Naive thymus-derived CD4-positive, alpha-beta T cell (primary cell): ENCODE results near the gene GASK1A. TPM values are rescaled to one million over a fixed set of nuclear protein-coding genes. Genes with fewer than 3 reads are reported as not detected.

ENCODE experiments used
- ATAC-seq: fragments of 150-1000 bp; cut with Tn5 transposase; 2 replicates; pipeline ENCODE4 v1.10.0; 2021; ENCODE audit warnings: mild to moderate bottlenecking, moderate library complexity
- CTCF ChIA-PET: fragments of 350-600 bp; sonication (Branson Sonifier 250); formaldehyde crosslinking; loops from one replicate; lab custom pipeline; 2021; ENCODE audit warnings: antibody characterized with exemption; lab: Charles Lee
- POLR2A ChIA-PET: fragments of 350-600 bp; sonication (Branson Sonifier 250); formaldehyde crosslinking; loops from one replicate; lab custom pipeline; 2021; ENCODE audit warnings: antibody characterized with exemption, inconsistent platforms; lab: Charles Lee
- DNase-seq, 9 donors: peaks; one replicate each; pipeline versions ENCODE4 v3.0.0 to v3.0.0-alpha.2; 2020 to 2022; ENCODE audit warnings: mixed read lengths in 1 of 9
- H3K27ac ChIP-seq: one replicate; pipeline ENCODE4 v1.7.0; 2013; ENCODE audit warnings: mild to moderate bottlenecking, low read depth, low read length, moderate library complexity
- H3K27me3 ChIP-seq, 2 donors: one replicate each; pipeline ENCODE4 v1.7.0; 2013; ENCODE audit warnings: low read length in 2 of 2, mild to moderate bottlenecking in 2 of 2, moderate library complexity in 2 of 2; ENCODE audit not compliant: control insufficient read depth in 2 of 2, insufficient read depth in 2 of 2
- H3K36me3 ChIP-seq, 3 experiments: 1 replicate in 2 of 3; 2 replicates in 1 of 3; pipeline ENCODE4 v1.7.0; 2013; ENCODE audit warnings: low read length in 3 of 3, mild to moderate bottlenecking in 3 of 3, moderate library complexity in 1 of 3; ENCODE audit not compliant: insufficient read depth in 3 of 3, control insufficient read depth in 2 of 3
- H3K4me1 ChIP-seq, 2 donors: one replicate each; pipeline ENCODE4 v1.7.0; 2013; ENCODE audit warnings: low read length in 2 of 2, mild to moderate bottlenecking in 2 of 2, moderate library complexity in 1 of 2; ENCODE audit not compliant: control insufficient read depth in 2 of 2, insufficient read depth in 2 of 2
- H3K4me3 ChIP-seq: 2 replicates; pipeline ENCODE4 v1.7.0; 2013; ENCODE audit warnings: mild to moderate bottlenecking, low read length
- H3K9me3 ChIP-seq, 3 experiments: 1 replicate in 2 of 3; 2 replicates in 1 of 3; pipeline ENCODE4 v1.7.0; 2013; ENCODE audit warnings: low read length in 3 of 3; ENCODE audit not compliant: control insufficient read depth in 2 of 3
- H3K27ac Mint-ChIP-seq, 9 donors: one replicate each; pipeline ENCODE4 v1.8.0; 2020 to 2022; ENCODE audit warnings: mixed read lengths in 9 of 9, mild to moderate bottlenecking in 8 of 9, moderate library complexity in 5 of 9, inconsistent platforms in 2 of 9
- H3K27me3 Mint-ChIP-seq, 5 donors: one replicate each; pipeline ENCODE4 v1.8.0; 2021 to 2022; ENCODE audit warnings: mixed read lengths in 5 of 5, mild to moderate bottlenecking in 1 of 5
- H3K36me3 Mint-ChIP-seq, 5 donors: one replicate each; pipeline ENCODE4 v1.8.0; 2020 to 2022; ENCODE audit warnings: mixed read lengths in 5 of 5, mild to moderate bottlenecking in 3 of 5, inconsistent platforms in 1 of 5
- H3K4me1 Mint-ChIP-seq, 7 donors: one replicate each; pipeline ENCODE4 v1.8.0; 2020 to 2022; ENCODE audit warnings: mixed read lengths in 7 of 7, mild to moderate bottlenecking in 3 of 7, inconsistent platforms in 1 of 7
- H3K4me3 Mint-ChIP-seq, 10 donors: one replicate each; pipeline ENCODE4 v1.8.0; 2020 to 2022; ENCODE audit warnings: mild to moderate bottlenecking in 10 of 10, mixed read lengths in 10 of 10, moderate library complexity in 6 of 10, inconsistent platforms in 2 of 10
- H3K9me3 Mint-ChIP-seq, 11 donors: one replicate each; pipeline ENCODE4 v1.8.0; 2020 to 2022; ENCODE audit warnings: mixed read lengths in 11 of 11, mild to moderate bottlenecking in 4 of 11, inconsistent platforms in 1 of 11, moderate library complexity in 1 of 11
- intact Hi-C, 2 donors: fragments of 100-400 bp; cut with micrococcal nuclease; formaldehyde crosslinking; loops; one replicate each; pipeline ENCODE4 v1.15.1; 2023
- polyA plus RNA-seq, 2 donors: library from polyadenylated mRNA; unstranded; fragments of 300-500 nt; fragmentation: Illumina TruSeq; gene quantifications; one replicate each; pipeline ENCODE4 v1.2.3, GENCODE V29; 2021
- total RNA-seq, 6 experiments: library from RNA in 5 of 6; stranded (reverse) in 5 of 6; gene quantifications; 1 replicate in 5 of 6; 2 replicates in 1 of 6; pipeline ENCODE4 v1.2.3 and lab custom pipeline; 2021 to 2026

The GASK1A gene
- total and polyA plus RNA-seq, 7 experiments from 2014 or later, result 0.20 to 0.24 (median 0.21) TPM; not detected in 4

- Mint-ChIP-seq H3K27me3 (no peaks in the 10 kb centered on the region), H3K27ac (no peak overlapping the region), H3K4me3 (no peak overlapping the region), H3K9me3 (peaks cover 0 to 20% (median 8%) of the 10 kb centered on the region in 11 donors), H3K4me1 (peaks cover 0 to 9% (median 0%) of the 10 kb centered on the region in 7 donors), H3K36me3 (peaks cover 24 to 76% (median 62%) of the 10 kb centered on the region in 5 donors)
- H3K36me3 ChIP-seq, result peaks cover 0 to 30% (median 6%) of the 10 kb centered on the region in 3 experiments
- H3K4me3 ChIP-seq, result no peak overlapping the region
- no peak overlapping the region for H3K27ac ChIP-seq
- no peaks in the 10 kb centered on the region for H3K4me1 ChIP-seq
- CTCF ChIA-PET, result no interaction called here
- peaks cover 0 to 12% (median 4%) of the 10 kb centered on the region in 3 experiments for H3K9me3 ChIP-seq
- DNase-seq, result no peak
- no peak for ATAC-seq
- H3K27me3 ChIP-seq, result no peaks in the 10 kb centered on the region
- intact Hi-C loops, result no loop called here
- POLR2A ChIA-PET, result no interaction called here
Measured at GRCh38 chr3:43079536-43080332, 100.6 kb downstream of the GASK1A start.

DNA sequence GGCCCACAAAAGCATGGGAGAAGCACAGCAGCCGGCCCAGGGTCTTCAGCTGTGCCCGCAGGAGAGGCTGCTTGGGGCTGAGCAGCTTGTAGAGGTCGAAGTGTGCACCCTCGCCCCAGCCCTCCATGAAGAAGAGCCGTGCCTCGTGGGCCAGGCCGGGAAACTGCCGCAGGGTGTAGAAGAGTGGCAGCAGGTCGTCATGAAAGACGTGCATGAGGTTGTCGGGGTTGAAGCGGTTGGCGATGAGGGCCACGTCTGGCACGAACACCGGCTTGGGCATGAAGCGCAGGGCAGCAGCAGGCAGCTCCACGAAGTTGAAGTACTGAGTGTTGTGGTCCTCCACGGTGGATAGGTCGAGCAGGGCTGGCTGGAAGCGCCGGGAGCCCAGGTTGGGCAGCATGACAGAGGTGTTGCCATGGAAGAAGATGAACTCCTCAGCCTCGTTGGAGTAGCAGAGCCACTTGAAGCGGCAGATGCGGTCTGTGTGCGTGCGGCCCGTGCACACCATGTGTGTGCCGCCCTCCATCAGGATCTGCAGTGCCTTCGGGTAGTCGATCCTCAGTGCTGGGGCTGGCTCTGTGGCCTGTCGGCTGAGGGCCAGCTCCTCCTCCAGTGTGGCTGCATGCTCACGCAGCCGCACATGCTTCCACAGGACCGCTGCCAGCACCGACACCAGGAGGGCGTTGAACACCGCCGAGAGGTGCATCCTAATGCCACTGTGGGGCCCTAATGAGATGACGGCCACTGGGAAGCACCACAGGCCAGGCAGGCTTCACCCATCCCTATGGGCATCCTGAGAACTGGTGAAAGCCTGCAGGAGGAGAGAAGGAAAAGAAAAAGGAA is 101.8 kb downstream of the GASK1A start:
- Histone ChIP-seq H3K36me3 (peaks cover 0 to 30% (median 6%) of the 10 kb centered on the region in 3 experiments), H3K27ac (no peak overlapping the region), H3K4me3 (no peak overlapping the region), H3K4me1 (no peaks in the 10 kb centered on the region), H3K9me3 (peaks cover 0 to 12% (median 4%) of the 10 kb centered on the region in 3 experiments), H3K27me3 (no peaks in the 10 kb centered on the region)
- ATAC-seq (no peak), DNase-seq (no peak)
- ChIA-PET CTCF (no interaction called here), POLR2A (interaction anchor here (1.0 kb wide), 1 partner anchor 24 kb away, joined by 3 read pairs; no protein-coding TSS in a partner anchor)
- Mint-ChIP-seq H3K27ac (no peak overlapping the region), H3K36me3 (peaks cover 24 to 87% (median 73%) of the 10 kb centered on the region in 5 donors), H3K9me3 (peaks cover 0 to 22% (median 8%) of the 10 kb centered on the region in 11 donors), H3K27me3 (no peaks in the 10 kb centered on the region), H3K4me1 (peaks cover 0 to 8% (median 0%) of the 10 kb centered on the region in 7 donors), H3K4me3 (no peak overlapping the region)
- intact Hi-C loops, result no loop called here

GRCh38 chr3:43081796-43082195 is 102.7 kb downstream of the GASK1A start:
- H3K4me1 Mint-ChIP-seq, result peaks cover 1 to 10% (median 3%) of the 10 kb centered on the region in 7 donors
- Histone ChIP-seq H3K27ac (no peak overlapping the region), H3K9me3 (peaks cover 0 to 12% (median 4%) of the 10 kb centered on the region in 3 experiments), H3K27me3 (no peaks in the 10 kb centered on the region), H3K36me3 (peaks cover 0 to 30% (median 6%) of the 10 kb centered on the region in 3 experiments), H3K4me3 (no peak overlapping the region), H3K4me1 (no peaks in the 10 kb centered on the region)
- DNase-seq, result no peak
- H3K4me3 Mint-ChIP-seq, result no peak overlapping the region
- ChIA-PET CTCF (interaction anchor here (0.7 kb wide), 1 partner anchor 34 kb away, joined by 3 read pairs; no protein-coding TSS in a partner anchor), POLR2A (interaction anchor here (1.0 kb wide), 1 partner anchor 23 kb away, joined by 3 read pairs; no protein-coding TSS in a partner anchor)
- H3K27me3 Mint-ChIP-seq, result no peaks in the 10 kb centered on the region
- H3K9me3 Mint-ChIP-seq, result peaks cover 0 to 22% (median 8%) of the 10 kb centered on the region in 11 donors
- no peak overlapping the region for H3K27ac Mint-ChIP-seq
- no peak for ATAC-seq
- intact Hi-C loops, result no loop called here
- H3K36me3 Mint-ChIP-seq, result peaks cover 24 to 86% (median 74%) of the 10 kb centered on the region in 5 donors

DNA sequence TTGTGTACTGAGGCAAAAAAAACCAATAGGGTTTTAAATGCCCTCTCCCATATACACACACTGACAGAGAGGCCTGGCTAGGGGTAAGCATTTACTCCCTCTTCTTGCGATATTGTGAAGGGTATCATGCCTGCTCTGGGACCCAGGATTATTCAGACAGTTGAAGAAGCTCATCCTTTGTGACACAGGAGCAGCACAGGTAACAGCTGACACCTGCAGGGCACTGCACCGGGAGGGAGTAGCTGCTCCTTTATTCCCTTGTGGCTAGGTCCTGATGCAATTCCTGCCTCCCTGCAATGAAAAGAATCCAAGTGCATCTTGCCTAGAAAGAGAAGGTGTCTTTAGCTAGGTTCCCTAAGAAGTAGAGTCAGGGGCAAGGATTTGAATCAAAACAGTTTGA is 103.3 kb downstream of the GASK1A start:
- Histone ChIP-seq H3K9me3 (peaks cover 0 to 12% (median 4%) of the 10 kb centered on the region in 3 experiments), H3K27me3 (no peaks in the 10 kb centered on the region), H3K4me3 (no peak overlapping the region), H3K36me3 (peaks cover 0 to 30% (median 6%) of the 10 kb centered on the region in 3 experiments), H3K27ac (no peak overlapping the region), H3K4me1 (no peaks in the 10 kb centered on the region)
- H3K36me3 Mint-ChIP-seq, result peaks cover 24 to 81% (median 70%) of the 10 kb centered on the region in 5 donors
- DNase-seq, result no peak
- no peak overlapping the region for H3K27ac Mint-ChIP-seq
- H3K4me1 Mint-ChIP-seq, result peaks cover 2 to 17% (median 6%) of the 10 kb centered on the region in 7 donors
- no peak overlapping the region for H3K4me3 Mint-ChIP-seq
- CTCF ChIA-PET, result interaction anchor here (0.7 kb wide), 1 partner anchor 34 kb away, joined by 3 read pairs; no protein-coding TSS in a partner anchor
- H3K27me3 Mint-ChIP-seq, result no peaks in the 10 kb centered on the region
- intact Hi-C loops, result no loop called here
- POLR2A ChIA-PET, result no interaction called here
- ATAC-seq, result no peak
- peaks cover 0 to 22% (median 8%) of the 10 kb centered on the region in 11 donors for H3K9me3 Mint-ChIP-seq

- Mint-ChIP-seq H3K4me3 (no peak overlapping the region), H3K4me1 (peaks cover 2 to 27% (median 8%) of the 10 kb centered on the region in 7 donors), H3K27me3 (no peaks in the 10 kb centered on the region), H3K9me3 (peaks cover 0 to 20% (median 8%) of the 10 kb centered on the region in 11 donors), H3K27ac (no peak overlapping the region), H3K36me3 (peaks cover 3 to 48% (median 37%) of the 10 kb centered on the region in 5 donors)
- H3K4me1 ChIP-seq, result no peaks in the 10 kb centered on the region
- no peak for ATAC-seq
- peaks cover 0 to 11% (median 4%) of the 10 kb centered on the region in 3 experiments for H3K9me3 ChIP-seq
- intact Hi-C loops, result loop anchor here in 1 of 2 donors (1.0 kb wide), 1 partner anchor 125 kb away; no protein-coding TSS in a partner anchor
- H3K27ac ChIP-seq, result no peak overlapping the region
- peaks cover 0 to 7% (median 0%) of the 10 kb centered on the region in 3 experiments for H3K36me3 ChIP-seq
- no peak for DNase-seq
- H3K4me3 ChIP-seq, result no peak overlapping the region
- CTCF ChIA-PET, result interaction anchor here (0.6 to 5.5 kb wide), 3 partner anchors 11 to 125 kb away, joined by 3 to 46 read pairs (median 4); no protein-coding TSS in a partner anchor
- H3K27me3 ChIP-seq, result no peaks in the 10 kb centered on the region
- POLR2A ChIA-PET, result no interaction called here
Measured at GRCh38 chr3:43086460-43087165, 107.5 kb downstream of the GASK1A start.
